Ramos (cell line): Measurements from ENCODE around the gene ADGRG2.

ENCODE experiments used
- in situ Hi-C: fragments of 300-500 bp; cut with MboI; formaldehyde crosslinking; loops from one replicate; pipeline ENCODE4 v1.14.3; 2022; ENCODE audit warnings: low sequenced_read_pairs; ENCODE audit not compliant: unreplicated experiment

Gene ADGRG2

GRCh38 chrX:18964901-18965300 lies 157.4 kb downstream of the ADGRG2 start:
- in situ Hi-C loops, result no loop called here

- in situ Hi-C loops, result no loop called here
Measured at GRCh38 chrX:18964026-18964425, 158.2 kb downstream of the ADGRG2 start.

GRCh38 chrX:18962329-18962728 lies 159.9 kb downstream of the ADGRG2 start:
- in situ Hi-C loops, result no loop called here

GRCh38 chrX:18961686-18962085 lies 160.6 kb downstream of the ADGRG2 start:
- in situ Hi-C loops, result no loop called here

GRCh38 chrX:18956303-18957032 lies 165.8 kb downstream of the ADGRG2 start:
- in situ Hi-C loops, result no loop called here

GRCh38 chrX:18955676-18956075 lies 166.6 kb downstream of the ADGRG2 start:
- in situ Hi-C loops, result no loop called here

GRCh38 chrX:18951032-18951431 lies 171.2 kb downstream of the ADGRG2 start:
- in situ Hi-C loops, result no loop called here

GRCh38 chrX:18949944-18950301 lies 172.3 kb downstream of the ADGRG2 start:
- in situ Hi-C loops, result no loop called here

GRCh38 chrX:18949291-18949943 lies 172.9 kb downstream of the ADGRG2 start:
- in situ Hi-C loops, result no loop called here

GRCh38 chrX:18946611-18947010 lies 175.7 kb downstream of the ADGRG2 start:
- in situ Hi-C loops, result no loop called here

- in situ Hi-C loops, result no loop called here
Measured at GRCh38 chrX:18946157-18946556, 176.1 kb downstream of the ADGRG2 start.

GRCh38 chrX:18945483-18945882 lies 176.8 kb downstream of the ADGRG2 start:
- in situ Hi-C loops, result no loop called here

- in situ Hi-C loops, result no loop called here
Measured at GRCh38 chrX:18944482-18944881, 177.8 kb downstream of the ADGRG2 start.

GRCh38 chrX:18941896-18942295 lies 180.4 kb downstream of the ADGRG2 start:
- in situ Hi-C loops, result no loop called here
